Activated naive CD4-positive, alpha-beta T cell treated with anti-CD3 and anti-CD28 coated beads, Interleukin-2, amount 50 U/mL, for 16 hours (primary cell): ENCODE results near the gene ECI2.
"Not testable (repeated sequence)": the region's sequence is repeated elsewhere in the genome, so short reads cannot be mapped to it uniquely, and the experiment has no call there.

Experiments
- DNase-seq: peaks from one replicate; pipeline ENCODE4 v3.0.0-alpha.2; 2020

Gene ECI2

GRCh38 chr6:4136354-4136831 is 1.0 kb upstream of the ECI2 start:
- no peak for DNase-seq

- peak; percentile 97 for DNase-seq
Observed at GRCh38 chr6:4135665-4136353, 434 bp upstream of the ECI2 start.

- DNase-seq = peak; percentile 43
Observed at GRCh38 chr6:4133941-4134838, 1.2 kb downstream of the ECI2 start.

GRCh38 chr6:4130357-4130987 is 4.9 kb downstream of the ECI2 start:
- no peak for DNase-seq

- no peak for DNase-seq
Observed at GRCh38 chr6:4129446-4129845, 5.9 kb downstream of the ECI2 start.

GRCh38 chr6:4128748-4129147 is 6.6 kb downstream of the ECI2 start:
- DNase-seq = no peak

GRCh38 chr6:4128072-4128471 is 7.3 kb downstream of the ECI2 start:
- DNase-seq = no peak

GRCh38 chr6:4125933-4126864 is 9.2 kb downstream of the ECI2 start:
- DNase-seq = no peak

GRCh38 chr6:4125500-4125899 is 9.9 kb downstream of the ECI2 start:
- DNase-seq = no peak

- DNase-seq = no peak
Observed at GRCh38 chr6:4124351-4124750, 11.0 kb downstream of the ECI2 start.

GRCh38 chr6:4115741-4116140 is 19.6 kb downstream of the ECI2 start:
- no peak for DNase-seq

GRCh38 chr6:4114123-4114522 is 21.3 kb downstream of the ECI2 start:
- DNase-seq = no peak

GRCh38 chr6:4113649-4114048 is 21.7 kb downstream of the ECI2 start:
- no peak for DNase-seq

GRCh38 chr6:4112366-4112765 is 23.0 kb downstream of the ECI2 start:
- DNase-seq = no peak

- not testable (repeated sequence) for DNase-seq
Observed at GRCh38 chr6:4109363-4109815, 26.0 kb downstream of the ECI2 start.

- DNase-seq = no peak
Observed at GRCh38 chr6:4108561-4109093, 26.7 kb downstream of the ECI2 start.

GRCh38 chr6:4107873-4108272 is 27.5 kb downstream of the ECI2 start:
- DNase-seq = no peak

GRCh38 chr6:4105980-4106536 is 29.3 kb downstream of the ECI2 start:
- no peak for DNase-seq

- DNase-seq = no peak
Observed at GRCh38 chr6:4103929-4104328, 31.4 kb downstream of the ECI2 start.

- no peak for DNase-seq
Observed at GRCh38 chr6:4102687-4103244, 32.6 kb downstream of the ECI2 start.

GRCh38 chr6:4101298-4101697 is 34.1 kb downstream of the ECI2 start:
- DNase-seq = no peak
